Measurements from ENCODE around the gene LRFN4. TPM values are rescaled to one million over a fixed set of nuclear protein-coding genes. Genes with fewer than 3 reads are reported as not detected.

The LRFN4 gene
- total RNA-seq, 1 donor from 2014 or later, result 14.3 TPM

DNA sequence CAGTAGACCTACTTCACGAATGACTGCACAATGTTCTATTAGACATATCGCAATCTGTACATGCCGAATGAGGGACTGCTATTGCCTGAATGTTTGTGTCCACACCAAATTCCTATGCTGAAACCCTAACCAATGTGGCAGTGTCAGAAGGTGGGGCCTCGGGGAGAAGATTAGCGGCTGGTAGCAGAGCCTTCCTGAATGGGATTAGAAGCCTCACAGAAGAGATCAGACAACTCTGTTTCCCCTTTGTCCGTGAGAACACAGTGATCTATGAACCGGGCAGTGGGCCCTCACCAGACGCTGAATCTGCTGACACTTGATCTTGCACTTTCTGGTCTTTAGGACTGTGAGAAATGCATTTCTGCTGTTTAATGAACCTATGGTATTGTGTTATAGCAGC is 33.1 kb downstream of the LRFN4 start:
- no peak for DNase-seq (ENCODE audit: low read depth in 2 of 2)

DNA sequence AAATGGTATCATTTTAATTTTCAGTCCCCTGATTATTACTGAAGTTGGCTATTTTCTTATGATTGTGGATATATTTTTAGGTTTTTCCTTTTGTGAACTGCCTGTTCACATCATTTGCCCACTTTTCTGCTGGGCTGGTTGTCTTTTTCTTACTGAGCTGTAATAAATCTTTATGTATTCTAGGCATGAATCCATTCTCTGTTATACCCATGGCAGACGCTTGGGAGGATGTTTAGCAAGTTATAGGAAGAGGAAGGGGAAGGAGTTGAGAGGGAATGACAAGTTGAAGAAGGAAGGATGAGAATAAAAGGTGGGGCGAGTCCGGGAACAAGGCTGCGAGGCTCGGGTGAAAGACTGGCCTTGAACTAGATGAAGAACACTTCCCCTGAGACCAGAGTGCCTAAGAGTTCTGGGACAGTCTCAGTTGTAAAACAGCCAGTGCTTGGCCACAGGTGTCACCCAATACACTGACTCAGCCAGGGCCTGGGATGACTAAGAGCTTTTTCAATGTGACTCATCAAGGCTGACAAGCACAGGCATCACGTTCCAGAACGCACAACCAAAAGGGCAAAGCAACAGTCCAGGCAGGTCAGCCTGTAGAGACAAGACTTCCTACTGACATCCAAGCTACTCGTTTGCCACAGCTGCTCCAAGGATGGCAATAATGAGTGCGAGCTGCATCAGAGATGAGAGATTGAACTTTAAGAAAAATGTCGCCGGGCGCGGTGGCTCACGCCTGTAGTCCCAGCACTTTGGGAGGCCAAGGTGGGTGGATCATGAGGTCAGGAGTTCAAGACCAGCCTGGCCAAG is 35.2 kb downstream of the LRFN4 start:
- DNase-seq (ENCODE audit: low read depth in 2 of 2), result peak; percentile 81 to 93

DNA sequence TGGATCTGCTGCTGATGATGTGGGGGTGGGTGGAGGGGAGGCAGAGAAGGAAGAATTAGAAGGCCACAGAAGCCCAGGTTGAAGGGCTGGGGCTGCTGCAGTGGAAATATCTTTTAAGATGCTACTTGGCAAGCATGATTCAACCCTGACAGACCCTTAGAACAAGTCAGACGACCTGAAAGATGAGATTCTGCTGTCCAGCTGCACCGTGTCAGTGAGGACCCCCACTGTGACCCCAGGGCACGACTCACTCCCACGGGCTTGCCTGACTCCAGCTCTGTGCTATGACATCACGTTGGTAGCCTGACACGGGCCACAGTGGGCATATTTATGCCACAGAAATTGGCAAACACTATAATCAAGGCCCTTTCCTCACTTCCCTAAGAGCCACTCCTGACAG is 36.0 kb downstream of the LRFN4 start:
- no peak for DNase-seq (ENCODE audit: low read depth in 2 of 2)

DNA sequence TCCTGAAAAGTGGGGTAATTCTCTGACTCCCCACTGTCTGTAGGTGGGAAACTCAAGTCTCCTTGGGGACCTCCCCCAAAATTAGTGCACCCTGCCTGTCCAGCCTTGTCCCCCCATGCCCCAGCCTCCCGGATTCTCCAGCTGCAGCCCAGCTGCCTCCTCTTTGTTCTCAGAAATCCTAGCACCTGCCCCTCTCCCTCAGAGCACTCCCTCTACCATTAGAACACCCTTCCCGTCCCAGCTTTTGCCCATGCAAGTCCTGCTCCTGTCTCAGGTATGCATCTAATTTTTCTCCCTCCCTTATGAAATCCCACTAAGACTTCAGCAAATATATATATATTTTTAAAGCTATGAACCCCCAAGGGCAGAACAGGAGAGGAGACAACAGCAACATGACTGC is 37.3 kb downstream of the LRFN4 start:
- DNase-seq (ENCODE audit: low read depth in 2 of 2), result no peak

DNA sequence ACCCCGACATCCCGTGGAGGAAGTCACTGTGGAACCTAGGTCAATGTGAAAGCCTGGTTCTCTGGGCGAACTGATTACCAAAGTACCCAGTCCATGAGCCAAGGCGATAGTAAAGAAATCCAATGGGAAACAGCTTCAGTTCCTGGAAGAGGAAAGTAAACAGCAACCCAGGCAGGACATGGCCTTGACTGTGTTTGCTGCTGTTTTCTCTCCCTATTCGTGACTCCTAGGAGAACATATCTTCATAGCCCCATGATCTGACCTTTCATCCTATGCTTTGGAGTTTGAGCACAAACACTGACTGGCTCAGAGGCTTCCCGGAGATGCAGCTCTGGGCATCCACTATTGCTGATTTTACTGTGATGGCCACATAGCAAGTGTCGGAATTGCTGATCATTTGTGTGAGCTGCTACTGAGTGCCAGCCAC is 45.1 kb downstream of the LRFN4 start:
- no peak for DNase-seq (ENCODE audit: low read depth in 2 of 2)

DNA sequence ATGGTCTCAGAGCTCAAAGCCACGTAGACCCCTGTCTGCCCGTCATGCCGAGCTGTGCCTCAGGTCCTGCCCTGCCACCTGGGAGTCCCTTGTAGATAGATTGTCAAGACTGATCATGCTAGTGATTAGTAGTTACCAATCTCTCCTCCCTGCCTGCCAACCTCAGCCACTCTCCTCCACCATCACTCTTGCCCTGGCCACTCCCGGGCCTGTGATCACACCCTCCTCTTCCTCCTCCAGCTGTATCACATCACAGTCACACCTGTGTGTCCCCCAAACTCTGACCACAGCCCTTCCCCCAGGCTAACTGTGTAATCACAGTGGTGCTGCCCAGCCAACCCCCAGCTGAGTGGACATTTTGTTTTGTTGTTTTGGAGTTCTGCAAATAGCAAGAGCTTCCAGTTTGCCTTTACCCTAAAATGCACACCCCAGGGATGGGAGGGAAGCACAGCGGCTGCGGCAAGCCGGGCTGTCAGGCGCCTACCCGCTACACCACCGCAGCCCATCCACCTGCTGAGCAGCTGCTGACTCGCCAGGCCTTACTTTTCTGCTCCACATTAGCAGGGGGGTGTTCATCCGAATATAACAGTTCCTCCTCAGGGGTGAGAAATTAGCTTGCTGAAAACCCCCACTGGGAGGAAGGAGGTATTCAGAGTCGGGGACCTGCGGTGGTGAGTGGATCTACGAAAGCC is 45.8 kb downstream of the LRFN4 start:
- no peak for DNase-seq (ENCODE audit: low read depth in 2 of 2)

DNA sequence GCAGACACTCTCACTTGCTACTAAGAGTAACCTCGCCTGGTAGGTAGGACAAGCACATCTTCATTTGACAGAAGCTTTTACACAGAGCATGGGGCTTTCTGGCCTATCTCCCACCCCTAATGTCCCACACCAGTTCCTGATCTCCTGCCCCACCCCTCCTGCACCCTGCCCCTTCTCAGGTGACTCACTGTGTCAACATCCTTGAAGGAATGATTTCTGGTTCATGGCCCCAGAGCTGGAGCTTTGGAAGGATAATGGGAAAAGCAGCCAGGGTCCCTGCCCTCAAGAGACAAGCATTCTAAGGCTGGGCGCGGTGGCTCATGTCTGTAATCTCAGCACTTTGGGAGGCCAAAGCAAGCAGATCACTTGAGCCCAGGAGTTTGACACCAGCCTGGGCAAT is 47.2 kb downstream of the LRFN4 start:
- DNase-seq (ENCODE audit: low read depth in 2 of 2), result no peak

DNA sequence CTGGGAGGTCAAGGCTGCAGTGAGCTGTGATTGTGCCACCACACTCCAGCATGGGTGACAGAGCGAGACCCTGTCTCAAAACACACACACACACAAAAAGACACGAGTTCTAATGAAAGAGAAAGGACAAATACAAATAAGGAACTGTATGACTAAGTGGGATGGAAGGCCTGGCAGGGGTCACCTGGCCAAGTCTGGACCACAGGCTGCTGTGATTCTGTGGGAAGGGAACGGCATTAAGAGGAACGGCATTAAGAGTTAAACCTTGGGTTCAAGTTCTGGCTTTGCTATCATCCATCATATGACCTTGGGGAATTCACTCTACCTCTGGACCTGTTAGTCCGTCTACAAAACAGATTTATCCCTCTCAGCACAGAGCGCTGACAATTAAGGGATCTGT is 47.7 kb downstream of the LRFN4 start:
- no peak for DNase-seq (ENCODE audit: low read depth in 2 of 2)

DNA sequence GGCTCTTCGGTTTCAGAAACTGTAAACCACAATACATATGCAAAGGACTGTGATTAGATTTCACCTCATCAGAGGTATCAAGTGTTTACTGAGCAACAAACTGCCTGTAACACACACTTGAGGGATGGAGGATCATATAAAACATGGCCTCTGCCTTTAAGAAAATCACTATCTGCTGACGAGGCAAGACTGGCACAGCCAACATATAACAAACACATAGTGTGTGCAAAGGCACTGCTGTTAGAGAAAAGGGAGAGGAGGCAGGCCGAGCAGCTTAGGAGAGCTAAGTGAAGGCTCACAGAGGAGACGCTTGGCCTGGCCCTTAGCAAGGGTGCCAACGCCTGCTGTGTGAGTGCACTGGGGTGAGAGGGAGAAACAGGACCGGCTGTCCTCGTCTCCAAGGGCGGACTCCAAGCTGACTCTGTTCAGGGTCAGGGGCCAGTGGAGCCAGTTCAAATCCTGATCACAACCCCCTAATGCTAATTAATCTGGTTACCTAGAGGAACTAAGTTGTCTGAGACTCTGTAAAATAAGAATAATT is 48.2 kb downstream of the LRFN4 start:
- no peak for DNase-seq (ENCODE audit: low read depth in 2 of 2)

DNA sequence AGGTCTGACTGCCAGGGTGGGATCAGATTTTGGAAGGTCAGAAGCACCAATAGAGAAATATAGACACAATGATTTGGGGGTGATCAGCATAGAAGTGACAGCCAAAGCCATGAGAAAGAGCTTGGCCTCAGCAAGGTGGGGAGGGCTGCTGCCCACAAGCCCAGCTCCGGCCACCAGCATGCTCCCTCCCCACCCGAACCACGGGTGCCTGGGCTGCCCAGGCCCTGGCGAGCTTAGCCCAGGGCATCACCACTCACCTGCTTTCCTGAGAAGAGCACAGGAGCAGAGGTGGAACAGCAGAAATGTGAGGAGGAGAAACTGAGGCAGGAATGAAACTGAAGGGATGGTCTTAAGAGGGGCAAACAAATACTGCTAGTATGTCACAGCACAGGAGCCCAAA is 48.8 kb downstream of the LRFN4 start:
- DNase-seq (ENCODE audit: low read depth in 2 of 2), result no peak

DNA sequence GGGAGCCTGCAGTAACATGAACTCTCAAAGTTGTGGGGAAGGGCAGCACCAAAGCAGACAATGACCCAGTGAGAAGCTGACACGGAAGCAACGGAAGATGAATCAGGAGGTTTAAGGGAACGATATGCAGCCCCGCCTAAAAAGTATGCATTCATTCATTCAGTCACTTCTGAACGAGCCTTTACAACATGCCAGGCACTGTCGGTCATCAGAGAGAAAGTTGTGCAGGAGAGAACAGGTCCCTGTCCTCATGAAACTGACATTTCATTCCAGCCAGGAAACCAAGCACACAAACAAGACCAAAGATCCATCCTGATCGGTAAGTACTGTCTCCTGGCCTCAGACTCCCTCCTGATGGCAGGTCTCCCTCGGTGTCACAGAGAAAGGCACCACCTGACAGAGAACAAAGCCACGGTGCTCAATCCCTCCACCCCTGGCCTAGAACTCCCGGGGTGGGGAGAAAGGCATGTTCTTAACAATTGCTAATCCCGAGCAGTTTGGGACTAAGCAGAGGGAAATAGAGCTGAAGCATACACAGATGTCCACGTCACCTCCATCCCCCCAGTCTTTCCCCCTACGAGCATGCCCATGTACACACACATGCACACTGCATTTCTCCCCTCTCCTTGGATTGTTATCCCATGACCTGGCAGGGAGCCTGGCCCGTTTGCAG is 49.3 kb downstream of the LRFN4 start:
- DNase-seq (ENCODE audit: low read depth in 2 of 2), result peak; percentile 6 to 36

DNA sequence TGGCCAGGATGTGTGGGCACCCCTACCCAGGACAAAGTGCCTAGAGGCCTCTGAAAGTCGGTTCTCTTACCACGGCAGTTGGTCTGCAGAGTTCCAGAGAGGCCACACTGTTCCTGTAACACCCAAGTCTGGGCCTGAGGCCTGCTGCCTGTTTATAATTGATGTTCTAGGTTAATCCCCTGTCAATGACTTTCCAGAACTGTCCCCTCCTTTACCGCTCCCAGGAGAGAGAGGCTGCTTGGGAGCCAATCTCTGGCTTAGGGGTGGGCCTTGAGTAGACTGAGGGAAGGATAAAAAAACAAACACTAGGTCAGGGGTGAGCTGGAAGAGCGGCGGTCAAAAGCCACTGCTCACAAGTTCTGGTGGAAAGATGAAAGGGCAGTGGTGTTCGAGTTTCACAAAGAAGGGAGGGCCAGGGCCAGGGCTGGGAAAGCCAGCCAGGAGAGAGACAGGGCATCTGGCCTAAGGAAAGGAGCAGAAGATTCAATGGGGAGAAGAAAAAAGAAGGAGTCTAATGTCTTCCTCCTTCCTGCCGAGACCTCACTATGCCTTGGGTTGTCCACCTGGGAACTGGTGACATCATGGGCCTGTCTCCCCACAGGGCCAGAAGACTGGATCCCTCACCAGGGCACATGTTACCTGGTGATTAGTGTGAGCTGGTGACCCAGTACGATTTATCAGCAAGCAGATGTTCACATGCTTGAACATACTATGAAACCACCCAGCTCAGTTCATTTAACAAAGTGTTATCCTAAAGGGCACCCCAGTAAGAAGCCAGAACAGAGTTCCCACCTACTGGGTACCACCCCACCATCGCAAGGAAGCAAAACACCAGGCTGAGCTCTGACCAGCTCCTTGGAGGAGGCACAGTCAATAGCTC is 51.1 kb downstream of the LRFN4 start:
- DNase-seq (ENCODE audit: low read depth in 2 of 2), result no peak

DNA sequence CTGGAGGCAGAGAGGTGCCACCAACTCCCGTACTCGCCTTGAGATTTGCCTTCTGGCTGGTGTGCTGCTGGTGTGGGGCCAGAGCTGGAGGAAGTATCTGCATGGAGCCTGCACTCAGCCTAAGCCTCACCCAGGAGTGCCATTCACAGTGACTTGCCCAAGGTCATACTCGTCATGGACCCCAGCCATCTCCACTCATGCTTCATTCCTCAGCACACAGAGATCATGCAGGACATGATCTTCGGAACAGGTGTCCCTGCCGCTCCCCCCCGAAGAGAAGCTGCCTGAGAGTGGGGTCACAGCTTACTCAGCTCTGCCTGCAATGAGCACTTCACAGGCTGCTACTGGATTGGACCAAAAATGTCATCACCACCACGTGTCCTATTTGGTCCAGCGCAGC is 52.3 kb downstream of the LRFN4 start:
- no peak for DNase-seq (ENCODE audit: low read depth in 2 of 2)

DNA sequence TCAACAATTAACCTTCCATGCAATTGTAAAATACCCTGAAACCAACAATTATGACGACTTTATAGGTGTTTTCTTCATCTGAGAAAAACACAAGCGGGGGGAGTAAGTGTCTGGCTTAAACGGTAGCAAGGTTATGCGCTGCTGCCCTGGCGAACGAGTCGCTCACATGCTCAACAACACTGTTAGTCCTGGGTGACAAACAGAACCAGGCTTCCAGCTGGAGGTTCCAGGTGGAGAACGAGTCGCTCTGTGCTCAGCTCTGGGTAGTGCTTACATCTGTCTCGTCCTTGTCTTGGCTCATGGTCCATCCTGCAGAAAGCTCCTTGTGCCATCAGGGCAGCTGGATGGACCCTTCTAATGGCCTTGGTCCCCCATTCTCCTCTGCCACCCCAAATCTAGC is 53.2 kb downstream of the LRFN4 start:
- no peak for DNase-seq (ENCODE audit: low read depth in 2 of 2)

Other genes starting within 250 kb of the LRFN4 start
- 12.9 and 15.1 TPM in 2 replicates for gene RBM14, start 240.4 kb upstream of the LRFN4 start, total RNA-seq
- gene RBM4, start 218.4 kb upstream of the LRFN4 start, total RNA-seq, result 105 and 106 TPM in 2 replicates
- 16.6 and 22.2 TPM in 2 replicates for gene RBM4B, start 179.2 kb upstream of the LRFN4 start, total RNA-seq
- 17.9 and 20.0 TPM in 2 replicates for gene SPTBN2, start 127.8 kb upstream of the LRFN4 start, total RNA-seq
- 12.9 and 19.4 TPM in 2 replicates for gene RCE1, start 13.6 kb upstream of the LRFN4 start, total RNA-seq
- 7.2 and 10.5 TPM in 2 replicates for gene PC, start 101.3 kb downstream of the LRFN4 start, total RNA-seq
- not detected in 2 replicates for gene C11orf86, start 118.2 kb downstream of the LRFN4 start, total RNA-seq
- gene SYT12, start 166.1 kb downstream of the LRFN4 start, total RNA-seq, result under 0.01 TPM in 2 replicates
- 10.2 and 23.6 TPM in 2 replicates for gene RHOD, start 199.8 kb downstream of the LRFN4 start, total RNA-seq

All from lung microvascular endothelial cell (primary cell).